H1 (cell line): ENCODE measurements around the gene PKD1.

Source experiments
- CTCF ChIP-seq, 3 experiments: IDR thresholded peaks; 1 replicate in 2 of 3; 2 replicates in 1 of 3; pipeline versions ENCODE4 v1.5.1 to v1.6.1; 2011; ENCODE audit warnings: low read length in 3 of 3, mild to moderate bottlenecking in 3 of 3, inconsistent platforms in 2 of 3, low read depth in 1 of 3, moderate library complexity in 1 of 3; ENCODE audit not compliant: insufficient read depth in 1 of 3; ENCODE audit errors: control extremely low read depth in 1 of 3
- EZH2 ChIP-seq: fragments of 200-600 bp; sonication (generic); IDR thresholded peaks from 2 replicates; pipeline ENCODE4 v1.7.1; 2012; ENCODE audit warnings: low read depth, mild to moderate bottlenecking, moderate library complexity, low read length, inconsistent platforms; ENCODE audit not compliant: severe bottlenecking
- HDAC6 ChIP-seq: IDR thresholded peaks from one replicate; pipeline ENCODE4 v1.7.1; 2012; ENCODE audit warnings: low read depth, mild to moderate bottlenecking, inconsistent platforms, low read length, moderate library complexity
- POLR2A ChIP-seq, 2 experiments: IDR thresholded peaks; 1 replicate in 1 of 2; 2 replicates in 1 of 2; pipeline ENCODE4 v1.6.1; 2011; ENCODE audit warnings: low read depth in 2 of 2, low read length in 2 of 2, mild to moderate bottlenecking in 2 of 2; ENCODE audit errors: control extremely low read depth in 1 of 2
- POLR2AphosphoS5 ChIP-seq: IDR thresholded peaks from 2 replicates; pipeline ENCODE4 v1.6.1; 2011; ENCODE audit warnings: low read depth, low read length
- SIN3A ChIP-seq, 2 experiments: IDR thresholded peaks in 1 of 2; conservative IDR thresholded peaks in 1 of 2; 2 replicates each; pipeline ENCODE4 v1.6.1; 2011 to 2012; ENCODE audit warnings: low read length in 2 of 2, improper control_type of control experiment in 1 of 2, low read depth in 1 of 2, mild to moderate bottlenecking in 1 of 2
- TAF1 ChIP-seq: IDR thresholded peaks from 2 replicates; pipeline ENCODE4 v1.6.1; 2011; ENCODE audit warnings: mild to moderate bottlenecking, low read depth, low read length
- TF ChIP-seq, protein P1 (sequence below): IDR thresholded peaks from 2 replicates; pipeline ENCODE4 v1.6.1; 2012; ENCODE audit warnings: inconsistent platforms

GRCh38 chr16:2081201-2082084 lies 54.3 kb downstream of the PKD1 start:
- TF ChIP-seq, protein P1, sequence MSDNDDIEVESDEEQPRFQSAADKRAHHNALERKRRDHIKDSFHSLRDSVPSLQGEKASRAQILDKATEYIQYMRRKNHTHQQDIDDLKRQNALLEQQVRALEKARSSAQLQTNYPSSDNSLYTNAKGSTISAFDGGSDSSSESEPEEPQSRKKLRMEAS: no peak
- TF ChIP-seq POLR2A (IDR thresholded peaks at IDR 0.05; ENCODE audit: control extremely low read depth in 1 of 2, low read depth in 2 of 2, low read length in 2 of 2) (no peak), EZH2 (no peak), CTCF (IDR thresholded peaks at IDR 0.05; ENCODE audit: control extremely low read depth in 1 of 3, insufficient read depth in 1 of 3, low read depth in 1 of 3, low read length in 3 of 3) (no peak), HDAC6 (no peak), TAF1 (no peak), SIN3A (conservative IDR thresholded peaks at IDR 0.05 in 1 of 2, IDR thresholded peaks at IDR 0.05 in 1 of 2; ENCODE audit: low read depth in 1 of 2, low read length in 2 of 2) (no peak), POLR2AphosphoS5 (no peak)
